T-helper 2 cell treated with Interferon-gamma antibody and Interleukin-4, amounts not matched to agents 100 ng/mL and 5 ng/mL, for 36 hours (primary cell): ENCODE measurements around the gene ZFP57. TPM values are rescaled to one million over a fixed set of nuclear protein-coding genes. Genes with fewer than 3 reads are reported as not detected.

Experiments
- intact Hi-C: fragments of 100-400 bp; cut with micrococcal nuclease; formaldehyde crosslinking; loops from one replicate; pipeline ENCODE4 v1.15.1; 2023
- total RNA-seq: library from RNA; stranded (reverse); gene quantifications from 2 replicates; pipeline ENCODE4 v1.2.3, GENCODE V29; 2022

Gene ZFP57
- total RNA-seq, 1 donor from 2014 or later = 2.1 TPM

DNA sequence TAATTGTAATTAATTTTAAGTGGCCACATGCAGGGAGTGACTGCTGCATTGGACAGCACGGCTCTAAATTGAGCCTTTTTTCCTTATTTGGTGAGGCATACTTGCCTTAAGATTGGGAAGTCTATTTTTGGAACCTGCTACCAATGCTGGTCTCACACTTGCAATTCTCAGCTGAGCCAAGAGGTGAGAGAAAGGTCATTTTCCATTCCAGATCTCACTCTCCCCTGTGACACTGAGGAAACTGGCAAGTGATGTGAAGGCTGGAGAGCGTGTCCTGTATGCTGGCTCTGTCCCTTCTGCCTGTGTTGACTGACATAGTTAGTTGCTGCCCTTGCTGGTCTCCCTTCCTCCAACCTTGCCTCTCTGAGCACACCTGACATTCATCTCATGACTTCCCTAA is 24.8 kb downstream of the ZFP57 start:
- intact Hi-C loops = no loop called here

DNA sequence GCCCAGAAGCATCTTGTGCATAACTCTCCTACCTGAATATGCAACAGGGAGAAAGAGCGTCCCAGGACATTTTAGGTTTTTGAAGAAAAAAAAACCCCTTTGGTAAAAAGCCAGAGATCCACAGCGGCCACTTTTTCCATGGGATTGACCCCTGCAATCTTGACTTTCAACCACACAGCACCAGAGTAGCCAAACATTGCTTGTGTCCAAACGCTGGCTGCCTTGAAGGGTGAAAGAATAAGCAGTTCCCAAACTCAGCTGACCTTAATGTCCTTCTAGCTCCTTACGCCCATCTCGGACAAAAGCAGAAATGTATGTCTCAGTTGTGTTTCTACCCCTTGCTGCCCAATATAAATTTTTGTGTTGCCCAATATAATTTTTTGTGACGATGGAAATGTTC is 25.3 kb downstream of the ZFP57 start:
- intact Hi-C loops = no loop called here

DNA sequence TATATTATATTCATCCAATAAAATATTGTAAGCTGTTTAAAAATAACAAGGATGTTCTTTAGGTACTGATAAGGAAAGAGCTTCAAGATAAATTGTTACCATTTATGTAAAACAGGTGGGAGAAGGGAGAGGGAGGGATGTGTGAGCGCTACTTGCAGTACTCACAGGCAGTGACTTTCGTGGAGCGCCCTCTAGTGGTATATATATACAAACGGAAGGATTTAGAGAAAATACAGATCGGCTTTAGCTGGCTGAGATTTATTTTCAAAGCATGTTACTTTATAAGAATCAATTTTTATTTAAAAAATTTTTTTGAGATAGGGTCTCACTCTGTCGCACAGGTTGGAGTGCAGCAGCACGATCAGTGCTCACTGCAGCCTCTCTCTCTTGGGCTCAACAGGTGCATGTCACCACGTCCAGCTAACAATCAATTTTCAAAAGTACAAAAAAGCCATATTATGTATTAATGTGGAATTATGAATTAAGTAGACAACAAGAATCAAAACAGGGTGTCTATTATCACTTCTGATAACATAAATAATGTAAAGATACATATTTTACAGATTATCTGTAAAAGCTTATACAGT is 27.4 kb downstream of the ZFP57 start:
- intact Hi-C loops = loop anchor here (5.0 kb wide), 2 partner anchors 69 to 184 kb away; partner anchors contain the start of gene HLA-F

DNA sequence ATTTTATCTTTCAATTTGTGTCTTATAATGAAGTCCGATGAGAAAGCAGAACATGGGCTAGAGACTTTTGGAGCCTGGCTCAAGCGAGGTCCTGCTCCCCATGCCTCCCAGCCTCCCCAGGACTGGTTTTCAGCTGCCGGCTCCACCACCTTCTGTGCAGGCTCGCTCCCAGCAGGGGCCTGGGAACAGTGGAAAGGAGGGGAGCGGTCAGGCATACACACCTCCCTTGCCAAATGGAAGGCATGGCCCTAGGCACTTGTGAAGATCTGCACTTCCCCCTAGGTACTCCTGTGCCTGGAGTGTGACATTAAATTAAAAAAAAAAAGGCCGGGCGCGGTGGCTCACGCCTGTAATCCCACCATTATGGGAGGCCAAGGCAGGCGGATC is 28.8 kb downstream of the ZFP57 start:
- intact Hi-C loops = loop anchor here (5.0 kb wide), 2 partner anchors 70 to 185 kb away; partner anchors contain the start of gene HLA-F

GRCh38 chr6:29651413-29652197 is 29.3 kb downstream of the ZFP57 start:
- intact Hi-C loops = loop anchor here (2.0 to 5.0 kb wide), 3 partner anchors 19 to 186 kb away; partner anchors contain the start of genes GABBR1 and HLA-F

DNA sequence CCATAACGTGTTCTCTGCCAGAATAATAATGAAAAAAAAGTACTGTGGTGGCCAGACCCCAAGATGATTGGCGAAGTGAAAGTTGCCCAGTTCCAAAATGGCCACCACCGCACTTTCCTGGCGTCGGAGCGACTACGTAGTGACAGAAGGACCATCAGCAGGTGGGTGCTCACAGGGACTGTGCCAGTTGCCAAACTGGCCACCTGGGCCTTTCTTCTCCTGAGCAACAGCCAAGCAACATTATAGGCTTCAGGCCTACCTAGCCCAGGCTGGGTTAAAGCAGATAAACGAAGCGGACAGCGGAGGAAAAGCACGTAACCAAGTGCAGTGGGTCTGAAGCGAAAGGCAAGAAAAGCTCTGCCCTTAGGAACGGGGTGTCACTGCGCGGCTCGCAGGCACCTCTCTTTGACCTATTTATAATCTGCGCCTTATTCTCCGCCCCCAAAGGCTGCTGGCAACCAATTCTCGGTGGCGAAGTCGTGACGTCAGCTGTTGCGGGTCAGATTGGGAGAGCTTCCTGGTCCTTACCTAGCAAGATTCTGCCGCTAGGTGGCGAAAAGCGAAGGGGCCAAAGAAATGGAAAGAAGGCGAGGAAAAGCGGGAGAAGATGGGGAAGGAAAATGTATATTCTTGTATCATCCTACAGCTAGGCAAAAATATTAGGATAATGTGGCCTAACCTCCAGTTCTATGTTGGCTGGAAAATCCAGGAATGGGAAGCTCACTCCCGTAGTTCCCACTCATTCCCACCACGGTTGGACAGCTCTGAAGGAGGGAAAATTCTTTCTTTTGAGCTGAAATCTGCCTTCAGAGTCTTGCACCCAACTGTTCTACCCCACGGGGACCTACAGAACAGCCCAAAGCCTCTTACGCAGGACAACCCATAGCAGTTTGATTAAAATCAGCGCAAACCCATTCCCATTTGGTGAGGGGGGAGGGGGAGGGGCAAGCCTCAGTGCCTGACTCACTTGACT is 31.0 kb downstream of the ZFP57 start:
- intact Hi-C loops = loop anchor here (1.0 to 5.0 kb wide), 6 partner anchors 17 to 187 kb away; partner anchors contain the start of genes GABBR1 and HLA-F

- intact Hi-C loops = no loop called here
Measured at GRCh38 chr6:29647927-29648642, 32.9 kb downstream of the ZFP57 start.

DNA sequence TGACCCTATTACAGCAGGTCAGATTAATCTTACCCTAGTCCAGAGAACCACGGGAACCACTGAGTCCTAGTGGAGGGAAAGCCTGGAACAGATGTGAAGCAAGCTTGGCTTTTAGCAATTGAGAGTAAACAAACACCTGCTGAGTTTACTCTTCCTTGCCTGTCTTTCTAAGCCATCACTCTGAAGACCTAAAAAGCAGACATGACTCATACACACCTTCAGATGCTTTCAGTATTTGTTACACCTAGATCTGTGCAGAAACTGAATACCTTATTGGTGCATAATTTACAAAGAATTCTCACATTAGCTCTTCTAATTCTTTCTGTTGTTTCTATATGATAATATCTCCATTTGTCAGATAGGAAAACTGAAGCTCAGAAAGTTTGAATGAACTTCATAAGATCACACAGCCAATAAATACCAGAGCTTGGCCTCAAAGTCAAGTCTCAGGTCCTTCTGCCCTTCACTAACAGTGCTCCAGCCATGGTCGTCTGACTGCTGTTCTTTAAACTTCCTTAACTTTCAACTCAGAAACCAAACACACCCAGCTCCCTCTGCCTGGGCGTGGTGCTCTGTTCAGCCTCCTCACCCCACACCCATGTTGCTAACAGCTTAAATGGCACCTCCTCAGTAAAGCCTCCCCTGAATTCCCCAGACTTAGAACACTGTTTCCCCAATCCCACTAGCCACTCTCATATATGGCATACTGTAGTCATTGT is 39.4 kb downstream of the ZFP57 start:
- intact Hi-C loops = loop anchor here (1.0 kb wide), 1 partner anchor 9 kb away; no protein-coding TSS in a partner anchor

- intact Hi-C loops = no loop called here
Measured at GRCh38 chr6:29637247-29637646, 43.7 kb downstream of the ZFP57 start.

DNA sequence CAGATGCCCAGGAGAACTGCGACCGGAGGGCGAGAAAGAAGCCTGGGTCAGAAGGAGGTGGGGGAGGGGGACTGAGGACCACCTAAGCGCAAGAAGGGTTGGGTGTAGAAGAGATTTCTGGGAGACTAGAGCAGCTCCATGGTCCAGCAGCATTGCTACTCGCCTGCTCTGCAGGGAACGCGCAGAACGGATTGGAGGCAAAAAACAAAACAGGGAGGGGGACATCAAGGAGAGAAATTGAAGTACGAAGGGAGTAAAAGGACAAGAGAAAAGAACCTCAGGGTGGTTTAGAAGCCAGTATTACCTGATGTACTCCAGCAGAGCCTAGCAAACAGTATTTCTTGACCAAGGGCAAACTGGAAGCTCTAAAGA is 47.4 kb downstream of the ZFP57 start:
- intact Hi-C loops = loop anchor here (2.0 kb wide), 1 partner anchor 17 kb away; no protein-coding TSS in a partner anchor

DNA sequence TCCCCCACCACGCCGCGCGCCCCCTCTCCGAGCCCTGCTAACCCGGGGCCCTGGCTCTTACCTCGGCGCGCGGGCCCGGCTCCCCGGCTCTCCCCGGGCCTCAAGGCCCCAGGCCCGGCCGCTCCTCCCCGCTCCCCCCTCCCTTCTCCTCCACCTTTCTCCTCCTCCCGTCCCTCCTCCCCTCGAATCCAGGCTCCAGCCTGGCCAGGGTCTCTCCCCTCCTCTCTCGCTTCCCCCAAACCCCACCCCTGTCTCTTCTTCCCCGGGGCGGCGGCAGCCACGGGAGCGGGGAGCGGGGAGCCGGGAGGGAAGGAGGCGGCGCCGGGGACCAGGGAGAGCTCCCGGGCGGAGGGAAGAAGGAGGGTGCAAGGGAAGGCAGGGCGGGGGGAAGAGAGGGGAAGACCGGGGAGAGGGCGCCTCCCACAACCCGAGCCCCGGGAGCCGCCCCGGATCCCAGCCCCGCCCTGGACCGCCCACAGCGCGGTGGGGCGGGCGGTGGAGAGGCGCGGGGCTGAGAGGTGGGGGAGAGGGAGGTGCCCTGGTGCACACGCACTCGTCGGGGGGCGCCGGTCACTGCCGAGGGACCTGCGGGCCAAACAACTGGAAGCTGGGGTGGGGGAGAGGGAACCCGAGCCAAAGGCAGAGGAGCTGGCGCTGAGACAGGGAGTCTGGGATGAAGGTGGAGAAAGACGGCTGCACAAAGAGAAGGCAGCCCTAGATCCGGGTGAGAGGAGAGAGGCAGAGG is 48.0 kb downstream of the ZFP57 start, which contains the start of gene GABBR1:
Gene GABBR1 (minus strand): TSS at position 395 of the 745 bp plus-strand sequence. CDS start 798 bp downstream, outside the sequence.
- intact Hi-C loops = loop anchor here (1.0 to 2.0 kb wide), 2 partner anchors 8 to 18 kb away; no protein-coding TSS in a partner anchor

DNA sequence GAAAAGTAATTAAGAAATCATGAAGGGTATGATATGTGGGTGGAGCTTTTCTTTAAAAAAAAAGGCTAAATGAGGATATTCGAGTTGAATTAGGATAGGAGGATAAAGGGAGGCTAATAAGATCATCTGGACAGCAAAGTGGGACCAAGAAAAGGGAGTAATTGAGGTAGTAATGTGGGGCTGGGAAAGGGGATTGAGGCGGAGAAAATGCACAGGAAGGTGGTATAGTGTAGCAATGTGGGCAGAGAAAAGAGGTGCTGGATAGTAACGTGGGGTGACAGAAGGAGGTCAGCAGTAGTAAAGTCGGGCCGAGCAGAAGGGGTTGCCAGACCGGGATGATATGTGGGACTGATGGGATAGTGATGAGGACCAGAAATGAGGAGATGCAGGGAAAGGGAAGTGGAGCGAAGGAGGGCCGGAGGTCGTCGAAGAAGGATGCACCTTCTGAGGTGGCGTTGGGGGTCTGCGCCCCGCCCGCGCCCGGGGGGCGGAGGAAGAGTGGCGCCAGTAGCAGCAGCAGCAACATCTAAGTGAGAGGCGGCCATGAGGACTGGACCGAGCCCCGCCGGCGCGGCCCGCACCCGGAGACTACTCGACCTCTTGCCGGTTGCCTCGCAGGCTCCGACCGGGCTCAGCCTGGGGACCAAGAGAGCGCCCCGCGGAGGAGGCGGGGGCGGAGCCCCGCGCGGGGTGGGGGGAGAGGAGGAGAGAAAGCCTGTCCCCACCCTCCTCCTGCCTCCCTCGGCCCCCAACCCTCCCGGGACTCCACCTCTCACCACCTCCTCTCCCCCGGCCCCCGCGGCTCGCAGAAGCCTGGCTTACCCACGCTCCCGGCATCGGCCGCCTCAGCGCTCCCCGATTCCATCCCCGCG is 48.9 kb downstream of the ZFP57 start:
- intact Hi-C loops = loop anchor here (1.0 to 2.0 kb wide), 2 partner anchors 9 to 19 kb away; no protein-coding TSS in a partner anchor

GRCh38 chr6:29631209-29631810 is 49.6 kb downstream of the ZFP57 start:
- intact Hi-C loops = no loop called here

DNA sequence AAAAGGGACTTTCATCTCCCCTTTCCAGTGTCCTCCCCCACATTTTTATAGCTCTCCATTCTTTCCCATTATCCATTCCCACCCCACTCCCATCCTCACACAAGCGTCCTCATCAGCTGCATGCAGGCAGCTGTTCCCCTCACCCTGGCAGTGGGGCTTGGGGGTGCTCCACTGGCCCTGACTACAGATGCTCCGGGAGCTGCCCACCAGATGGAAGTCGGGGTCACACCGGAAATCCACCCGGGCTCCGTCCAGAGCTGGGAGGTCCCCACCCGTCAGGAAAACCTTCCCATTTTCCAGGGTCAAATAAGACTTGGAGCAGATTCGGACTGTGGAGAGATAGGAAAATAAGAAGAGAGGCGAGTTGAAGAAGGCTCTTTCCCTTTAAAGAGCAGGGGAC is 50.6 kb downstream of the ZFP57 start:
- intact Hi-C loops = no loop called here

DNA sequence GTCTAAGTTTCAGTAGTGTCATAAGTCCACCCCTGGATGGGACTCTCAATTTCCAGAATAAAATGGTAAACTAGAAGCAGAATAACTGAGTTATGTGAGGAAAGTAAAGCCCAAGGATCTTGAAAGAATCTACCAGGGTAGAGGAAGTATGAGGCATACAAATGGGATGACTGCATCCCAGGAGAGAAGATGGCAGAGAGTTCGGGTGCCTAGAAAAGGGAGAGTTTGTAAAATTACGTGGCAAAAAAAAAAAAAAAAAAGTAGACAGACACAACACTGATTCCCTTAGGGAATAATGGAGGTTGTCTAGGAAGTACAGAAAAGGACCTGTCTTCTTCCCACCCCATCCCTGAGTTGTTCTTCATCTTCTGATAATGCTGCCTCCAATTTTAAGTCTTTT is 51.4 kb downstream of the ZFP57 start:
- intact Hi-C loops = no loop called here

DNA sequence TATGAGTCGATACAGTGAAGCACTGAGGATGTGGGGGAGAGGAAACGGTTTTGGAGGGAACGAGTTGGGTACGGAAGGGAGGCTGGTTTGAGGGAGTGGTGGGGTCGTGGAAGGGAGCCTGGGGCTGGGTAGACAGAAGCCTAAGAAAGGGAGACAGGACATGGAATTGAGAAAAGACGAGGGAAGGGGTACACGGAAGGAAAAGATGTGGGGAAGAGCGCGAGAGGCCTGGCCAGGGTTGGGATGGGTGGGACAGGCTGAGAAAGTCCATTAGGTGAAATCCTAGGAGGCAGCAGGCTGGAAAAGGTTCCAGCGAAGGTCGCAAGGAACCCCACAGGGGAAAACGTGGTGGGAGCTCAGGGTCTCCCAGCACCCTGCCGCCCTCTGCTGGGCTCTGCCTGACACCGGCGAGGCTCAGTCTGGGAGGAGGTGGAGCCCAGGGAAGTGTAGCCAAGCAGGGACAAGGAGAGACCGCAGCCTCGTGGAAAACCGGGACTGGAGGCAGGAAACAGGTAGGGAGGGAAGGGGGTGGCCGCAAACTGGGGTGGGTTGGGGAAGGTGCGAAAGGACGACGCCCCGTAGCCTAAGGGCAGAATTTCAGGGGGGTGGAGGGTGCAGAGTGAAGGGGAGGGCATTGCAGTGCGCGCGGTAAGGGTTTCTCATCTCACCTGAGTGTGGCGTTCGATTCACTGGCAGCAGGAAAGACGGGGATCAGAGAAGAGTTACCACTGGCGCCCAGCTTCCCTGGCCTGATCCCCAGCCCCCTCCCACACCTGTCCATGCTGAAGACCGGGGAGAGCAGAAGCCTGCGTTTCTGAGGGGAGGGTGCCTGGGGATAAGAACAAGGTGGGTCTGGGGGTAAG is 52.3 kb downstream of the ZFP57 start:
- intact Hi-C loops = no loop called here
